ENCODE measurements around the gene USP53. TPM values are rescaled to one million over a fixed set of nuclear protein-coding genes. Genes with fewer than 3 reads are reported as not detected.

The USP53 gene
- total and polyA plus RNA-seq, 2 of the 13 experiments (the other 11 are each of a cell fraction or from before 2014, with no cell fraction given) = 5.3 to 8.1 TPM

DNA sequence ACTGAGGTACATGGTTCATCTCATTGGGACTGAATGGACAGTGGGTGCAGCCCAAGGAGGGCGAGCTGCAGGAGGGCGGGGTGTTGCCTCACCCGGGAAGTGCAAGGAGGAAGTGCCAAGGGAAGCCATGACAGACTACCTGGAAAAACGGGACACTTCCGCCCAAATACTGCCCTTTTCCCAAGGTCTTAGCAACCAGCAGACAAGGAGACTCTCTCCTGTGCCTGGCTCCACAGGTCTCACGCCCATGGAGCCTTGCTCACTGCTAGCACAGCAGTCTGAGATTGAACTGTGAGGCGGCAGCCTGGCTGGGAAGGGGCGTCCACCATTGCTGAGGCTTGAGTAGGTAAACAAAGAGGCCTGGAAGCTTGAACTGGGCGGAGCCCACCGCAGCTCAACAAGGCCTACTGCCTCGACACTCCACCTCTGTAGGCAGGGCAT is 14.7 kb upstream of the USP53 start (continued):
- TF ChIP-seq KDM5B (CRISPR knock-in tag; IDR thresholded peaks at IDR 0.05; ENCODE audit: borderline replicate concordance) (peak; percentile 59; the same call in 1 of the 2 replicates), DR1 (CRISPR knock-in tag; IDR thresholded peaks at IDR 0.05) (no peak), ZNF460 (CRISPR knock-in tag; IDR thresholded peaks at IDR 0.05; ENCODE audit: borderline replicate concordance) (no peak), SALL2 (CRISPR knock-in tag; IDR thresholded peaks at IDR 0.05) (peak; percentile 35; the same call in 1 of the 2 replicates), ZNF546 (CRISPR knock-in tag; conservative IDR thresholded peaks at IDR 0.05) (no peak), IKZF4 (CRISPR knock-in tag; IDR thresholded peaks at IDR 0.05; ENCODE audit: borderline replicate concordance, low read depth, not compliant biosample characterization) (peak; percentile 55), ZFX (CRISPR knock-in tag; IDR thresholded peaks at IDR 0.05; ENCODE audit: low read depth) (peak; percentile 65), ZNF33B (CRISPR knock-in tag; IDR thresholded peaks at IDR 0.05) (no peak), SALL1 (CRISPR knock-in tag; IDR thresholded peaks at IDR 0.05) (peak; percentile 57; the same call in 1 of the 2 replicates), CREM (IDR thresholded peaks at IDR 0.05) (no peak), CREM (CRISPR knock-in tag; IDR thresholded peaks at IDR 0.05) (no peak), ZHX2 (IDR thresholded peaks at IDR 0.05; ENCODE audit: low read depth) (no peak), ZHX2 (CRISPR knock-in tag; IDR thresholded peaks at IDR 0.05; ENCODE audit: borderline replicate concordance) (no peak), ZNF790 (CRISPR knock-in tag; IDR thresholded peaks at IDR 0.05; ENCODE audit: borderline replicate concordance) (no peak), ZNF280B (CRISPR knock-in tag; IDR thresholded peaks at IDR 0.05; ENCODE audit: borderline replicate concordance) (0 out of 2 replicates have a peak, but pooled peaks have one; percentile 21), KAT8 (CRISPR knock-in tag; IDR thresholded peaks at IDR 0.05) (peak; percentile 77), ZNF788 (CRISPR knock-in tag; IDR thresholded peaks at IDR 0.05; ENCODE audit: borderline replicate concordance) (no peak), ZNF17 (CRISPR knock-in tag; IDR thresholded peaks at IDR 0.05) (no peak)
- TF ChIP-seq, protein P1, sequence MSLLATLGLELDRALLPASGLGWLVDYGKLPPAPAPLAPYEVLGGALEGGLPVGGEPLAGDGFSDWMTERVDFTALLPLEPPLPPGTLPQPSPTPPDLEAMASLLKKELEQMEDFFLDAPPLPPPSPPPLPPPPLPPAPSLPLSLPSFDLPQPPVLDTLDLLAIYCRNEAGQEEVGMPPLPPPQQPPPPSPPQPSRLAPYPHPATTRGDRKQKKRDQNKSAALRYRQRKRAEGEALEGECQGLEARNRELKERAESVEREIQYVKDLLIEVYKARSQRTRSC (CRISPR knock-in tag; IDR thresholded peaks at IDR 0.05; ENCODE audit: low read depth) = no peak
- TF ChIP-seq, protein P2, sequence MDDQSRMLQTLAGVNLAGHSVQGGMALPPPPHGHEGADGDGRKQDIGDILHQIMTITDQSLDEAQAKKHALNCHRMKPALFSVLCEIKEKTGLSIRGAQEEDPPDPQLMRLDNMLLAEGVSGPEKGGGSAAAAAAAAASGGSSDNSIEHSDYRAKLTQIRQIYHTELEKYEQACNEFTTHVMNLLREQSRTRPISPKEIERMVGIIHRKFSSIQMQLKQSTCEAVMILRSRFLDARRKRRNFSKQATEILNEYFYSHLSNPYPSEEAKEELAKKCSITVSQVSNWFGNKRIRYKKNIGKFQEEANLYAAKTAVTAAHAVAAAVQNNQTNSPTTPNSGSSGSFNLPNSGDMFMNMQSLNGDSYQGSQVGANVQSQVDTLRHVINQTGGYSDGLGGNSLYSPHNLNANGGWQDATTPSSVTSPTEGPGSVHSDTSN (CRISPR knock-in tag; IDR thresholded peaks at IDR 0.05; ENCODE audit: borderline replicate concordance) = no peak
